Epithelial cell of esophagus (primary cell): ENCODE data around the gene KLHL28.

Experiments used
- DNase-seq: peaks from one replicate; pipeline ENCODE4 v3.0.0; 2010; ENCODE audit warnings: low read depth
- H3K4me3 ChIP-seq: 2 replicates; pipeline ENCODE4 v1.5.1; 2011; ENCODE audit warnings: mild to moderate bottlenecking, low read length, control low read depth
- TF ChIP-seq, protein P1 (sequence below): IDR thresholded peaks from 2 replicates; pipeline ENCODE4 v1.5.1; 2011; ENCODE audit warnings: low read depth, mild to moderate bottlenecking, low read length, control low read depth, inconsistent platforms; ENCODE audit not compliant: insufficient read depth; ENCODE audit errors: missing control alignments

Gene KLHL28

GRCh38 chr14:44951051-44951450 lies 10.7 kb downstream of the KLHL28 start:
- no peak overlapping the region for H3K4me3 ChIP-seq
- TF ChIP-seq, protein P1, sequence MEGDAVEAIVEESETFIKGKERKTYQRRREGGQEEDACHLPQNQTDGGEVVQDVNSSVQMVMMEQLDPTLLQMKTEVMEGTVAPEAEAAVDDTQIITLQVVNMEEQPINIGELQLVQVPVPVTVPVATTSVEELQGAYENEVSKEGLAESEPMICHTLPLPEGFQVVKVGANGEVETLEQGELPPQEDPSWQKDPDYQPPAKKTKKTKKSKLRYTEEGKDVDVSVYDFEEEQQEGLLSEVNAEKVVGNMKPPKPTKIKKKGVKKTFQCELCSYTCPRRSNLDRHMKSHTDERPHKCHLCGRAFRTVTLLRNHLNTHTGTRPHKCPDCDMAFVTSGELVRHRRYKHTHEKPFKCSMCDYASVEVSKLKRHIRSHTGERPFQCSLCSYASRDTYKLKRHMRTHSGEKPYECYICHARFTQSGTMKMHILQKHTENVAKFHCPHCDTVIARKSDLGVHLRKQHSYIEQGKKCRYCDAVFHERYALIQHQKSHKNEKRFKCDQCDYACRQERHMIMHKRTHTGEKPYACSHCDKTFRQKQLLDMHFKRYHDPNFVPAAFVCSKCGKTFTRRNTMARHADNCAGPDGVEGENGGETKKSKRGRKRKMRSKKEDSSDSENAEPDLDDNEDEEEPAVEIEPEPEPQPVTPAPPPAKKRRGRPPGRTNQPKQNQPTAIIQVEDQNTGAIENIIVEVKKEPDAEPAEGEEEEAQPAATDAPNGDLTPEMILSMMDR = no peak
- no peak for DNase-seq

- TF ChIP-seq, protein P1 = no peak
- no peak for DNase-seq
- no peak overlapping the region for H3K4me3 ChIP-seq
These were observed 16.5 kb downstream of the KLHL28 start for GRCh38 chr14:44945264-44945663.

DNA sequence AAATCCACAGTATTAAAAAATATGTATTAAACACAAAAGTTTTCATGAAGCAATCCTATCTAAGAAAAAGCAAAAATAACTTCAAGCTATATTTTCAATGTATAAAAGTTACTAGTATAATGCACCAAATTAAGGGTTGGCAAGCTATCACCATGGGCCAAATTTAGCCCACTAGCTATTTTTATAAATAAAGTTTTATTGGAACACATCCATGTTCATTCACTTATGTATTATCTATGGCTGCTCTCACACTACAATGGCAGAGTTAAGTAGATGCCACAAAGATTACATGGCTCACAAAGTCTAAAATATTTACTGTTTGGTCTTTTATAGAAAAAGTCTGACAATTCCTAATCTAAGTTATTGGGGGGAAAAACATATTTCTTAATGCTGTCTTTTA lies 17.6 kb downstream of the KLHL28 start:
- TF ChIP-seq, protein P1 = no peak
- H3K4me3 ChIP-seq = no peak overlapping the region
- no peak for DNase-seq

DNA sequence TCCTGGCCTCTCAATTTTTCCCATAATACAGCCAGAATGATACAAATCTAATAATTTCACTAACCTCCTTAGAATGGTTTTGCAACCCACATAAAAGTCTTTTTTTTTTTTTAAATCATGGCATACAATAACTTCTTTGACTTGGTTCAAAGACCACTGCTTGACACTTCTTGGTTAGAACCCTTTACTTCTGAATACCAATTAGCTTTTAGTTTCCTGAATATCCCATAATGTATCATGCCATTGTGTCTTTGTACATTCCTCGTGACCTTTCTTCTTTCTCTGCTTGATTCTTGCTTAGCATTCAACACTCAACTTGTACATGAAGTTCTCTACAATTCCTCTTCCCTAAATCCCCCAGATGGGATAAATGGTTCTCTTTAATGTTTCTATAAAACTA lies 19.3 kb downstream of the KLHL28 start:
- TF ChIP-seq, protein P1 = no peak
- no peak overlapping the region for H3K4me3 ChIP-seq
- no peak for DNase-seq

GRCh38 chr14:44941591-44941990 lies 20.2 kb downstream of the KLHL28 start:
- DNase-seq = no peak
- H3K4me3 ChIP-seq = no peak overlapping the region
- TF ChIP-seq, protein P1 = no peak

GRCh38 chr14:44940944-44941343 lies 20.8 kb downstream of the KLHL28 start:
- no peak overlapping the region for H3K4me3 ChIP-seq
- DNase-seq = no peak
- TF ChIP-seq, protein P1 = no peak

- DNase-seq = no peak
- TF ChIP-seq, protein P1 = no peak
- no peak overlapping the region for H3K4me3 ChIP-seq
These were observed 21.5 kb downstream of the KLHL28 start for GRCh38 chr14:44940211-44940610.
